GM21526 (cell line): ENCODE measurements around the gene PLEKHJ1.
"Not testable (repeated sequence)": the region's sequence is repeated elsewhere in the genome, so short reads cannot be mapped to it uniquely, and the experiment has no call there.

Source experiments
- ATAC-seq: cut with Tn5 transposase; IDR thresholded peaks from one replicate; pipeline ENCODE4 v1.9.1; 2021; ENCODE audit warnings: moderate library complexity; ENCODE audit not compliant: unreplicated experiment, low FRiP score

The PLEKHJ1 gene, protein sequence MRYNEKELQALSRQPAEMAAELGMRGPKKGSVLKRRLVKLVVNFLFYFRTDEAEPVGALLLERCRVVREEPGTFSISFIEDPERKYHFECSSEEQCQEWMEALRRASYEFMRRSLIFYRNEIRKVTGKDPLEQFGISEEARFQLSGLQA

DNA sequence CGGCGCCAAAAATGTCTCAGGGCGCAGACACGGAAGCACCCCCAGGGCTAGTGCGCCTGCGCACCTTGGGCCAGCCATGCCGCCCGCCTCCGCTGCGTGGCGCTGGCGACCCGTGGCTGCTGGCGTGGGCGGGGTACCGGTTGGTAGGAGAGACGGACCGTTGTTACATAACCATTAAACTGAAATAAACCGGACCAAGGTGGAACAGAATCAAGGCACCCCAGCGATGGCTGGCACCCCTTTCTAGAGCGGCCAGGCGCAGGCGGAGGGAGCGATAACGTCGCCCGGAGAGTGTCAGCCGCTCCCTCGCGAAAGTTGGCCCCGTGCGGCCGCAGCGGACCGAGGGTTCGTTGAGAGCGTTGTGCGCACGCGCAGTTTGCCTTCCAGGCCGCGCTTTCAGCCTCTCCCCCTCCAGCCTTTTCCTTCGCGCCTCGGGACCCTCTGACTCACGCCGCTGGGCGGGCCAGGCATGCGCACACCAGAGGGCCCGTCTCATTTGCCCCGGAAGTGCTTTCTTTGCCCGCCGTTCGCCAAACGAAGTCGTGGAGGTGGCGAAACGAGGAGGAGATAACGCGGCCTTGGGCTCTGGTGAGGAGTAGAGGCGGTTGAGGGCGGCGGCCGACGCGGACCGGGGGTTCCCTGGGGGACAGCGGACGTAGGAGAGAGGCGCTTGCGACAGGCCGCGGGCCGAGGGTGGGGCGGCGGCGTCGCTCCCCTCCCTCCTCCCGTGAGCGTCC lies at the start of gene PLEKHJ1, which contains the start of gene SF3A2:
Gene PLEKHJ1, minus strand, starts transcription at position 16 of the 737 bp plus-strand sequence. CDS start 81 bp downstream, outside the sequence.
Gene SF3A2, plus strand, starts transcription at position 511 of the 737 bp plus-strand sequence. CDS start 6,595 bp downstream, outside the sequence.
- ATAC-seq, result peak; percentile 57

- no peak for ATAC-seq
Measured at GRCh38 chr19:2283835-2284507, 47.8 kb upstream of the PLEKHJ1 start.

GRCh38 chr19:2282862-2283237 lies 46.7 kb upstream of the PLEKHJ1 start:
- ATAC-seq, result no peak

- no peak for ATAC-seq
Measured at GRCh38 chr19:2282062-2282861, 46.1 kb upstream of the PLEKHJ1 start, which contains the start of gene PEAK3. TSS of gene PEAK3 (minus strand) at chr19:2282175. CDS start at chr19:2280931, 1,244 bp downstream.

- not testable (repeated sequence) for ATAC-seq
Measured at GRCh38 chr19:2281265-2282061, 45.3 kb upstream of the PLEKHJ1 start.

DNA sequence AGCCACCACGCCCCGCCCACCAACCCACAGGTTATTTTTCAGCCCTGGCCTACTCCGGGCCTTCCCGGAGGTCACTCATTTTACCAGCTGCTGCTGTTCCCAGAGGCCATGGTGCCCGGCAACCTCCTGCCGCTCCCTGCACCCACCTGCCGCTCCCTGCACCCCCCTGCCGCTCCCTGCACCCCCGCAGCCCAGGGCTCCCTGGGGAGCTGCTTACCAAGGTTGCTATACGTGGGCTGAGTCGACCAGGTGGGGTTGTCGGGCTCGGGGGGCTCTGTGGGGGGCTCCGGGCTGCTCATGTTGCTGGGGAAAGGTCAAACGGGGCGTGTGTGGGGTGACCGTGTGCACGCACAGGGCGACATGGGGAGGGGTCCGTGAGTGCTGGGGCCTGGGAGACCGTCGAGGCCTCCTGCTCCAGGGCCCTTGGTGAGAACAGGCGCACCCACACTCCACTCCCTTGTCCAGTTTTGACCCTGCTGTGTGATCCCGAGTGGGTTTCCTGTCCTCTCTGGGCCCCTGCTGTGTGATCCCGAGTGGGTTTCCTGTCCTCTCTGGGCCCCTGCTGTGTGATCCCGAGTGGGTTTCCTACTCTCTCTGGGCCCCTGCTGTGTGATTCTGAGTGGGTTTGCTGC lies 44.6 kb upstream of the PLEKHJ1 start:
- ATAC-seq, result no peak

DNA sequence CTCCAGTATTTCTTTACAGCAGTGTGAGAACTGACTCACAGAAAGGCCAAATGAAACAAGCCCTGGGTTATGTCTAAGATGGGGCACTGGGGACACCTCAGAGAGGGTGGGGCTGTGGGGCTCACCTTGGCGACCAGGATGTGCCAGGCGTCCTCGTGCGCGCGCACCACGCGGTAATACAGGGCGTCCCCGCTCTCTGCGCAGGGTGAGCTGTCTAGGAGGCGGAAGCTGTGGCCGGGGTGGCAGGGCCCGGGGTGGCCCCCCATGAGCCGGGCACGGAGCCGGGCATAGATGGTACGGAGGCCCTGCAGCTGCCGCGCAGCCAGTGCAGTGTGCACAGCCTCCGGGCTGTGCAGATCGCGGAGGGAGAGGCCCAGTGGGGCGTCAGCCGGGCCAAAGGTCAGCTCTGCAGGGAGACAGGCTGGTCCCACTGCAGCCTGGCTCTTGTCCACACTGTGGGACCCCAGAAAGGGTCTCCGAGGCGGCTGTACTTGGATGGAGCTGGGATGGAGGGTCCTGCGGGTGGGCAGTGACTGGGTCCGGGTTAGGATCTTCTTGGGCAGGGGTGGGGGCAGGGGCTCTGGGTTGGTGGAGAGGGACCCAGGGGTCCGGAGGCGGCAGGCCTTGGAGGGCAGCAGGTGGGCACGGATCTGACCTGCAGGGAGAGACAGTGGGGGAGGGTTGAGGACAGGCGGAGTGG lies 42.5 kb upstream of the PLEKHJ1 start:
- no peak for ATAC-seq

DNA sequence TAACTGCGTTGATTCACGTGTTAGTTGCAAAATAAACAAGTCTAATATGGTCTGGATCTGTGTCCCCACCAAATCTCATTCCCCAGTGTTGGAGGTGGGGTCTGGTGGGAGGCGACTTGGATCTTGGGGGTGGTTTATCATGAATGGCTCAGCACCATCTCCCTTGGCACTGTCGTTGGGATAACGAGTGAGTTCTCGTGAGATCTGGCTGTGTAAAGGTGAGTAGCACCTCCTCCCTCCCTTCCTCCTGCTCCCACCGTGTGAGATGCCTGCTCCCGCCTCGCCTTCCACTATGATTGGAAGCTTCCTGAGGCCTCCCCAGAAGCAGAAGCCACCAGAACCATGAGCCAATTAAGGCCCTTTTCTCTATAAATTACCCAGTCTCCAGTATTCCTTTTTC lies 41.0 kb upstream of the PLEKHJ1 start:
- ATAC-seq, result no peak

- ATAC-seq, result no peak
Measured at GRCh38 chr19:2276429-2276986, 40.4 kb upstream of the PLEKHJ1 start.

DNA sequence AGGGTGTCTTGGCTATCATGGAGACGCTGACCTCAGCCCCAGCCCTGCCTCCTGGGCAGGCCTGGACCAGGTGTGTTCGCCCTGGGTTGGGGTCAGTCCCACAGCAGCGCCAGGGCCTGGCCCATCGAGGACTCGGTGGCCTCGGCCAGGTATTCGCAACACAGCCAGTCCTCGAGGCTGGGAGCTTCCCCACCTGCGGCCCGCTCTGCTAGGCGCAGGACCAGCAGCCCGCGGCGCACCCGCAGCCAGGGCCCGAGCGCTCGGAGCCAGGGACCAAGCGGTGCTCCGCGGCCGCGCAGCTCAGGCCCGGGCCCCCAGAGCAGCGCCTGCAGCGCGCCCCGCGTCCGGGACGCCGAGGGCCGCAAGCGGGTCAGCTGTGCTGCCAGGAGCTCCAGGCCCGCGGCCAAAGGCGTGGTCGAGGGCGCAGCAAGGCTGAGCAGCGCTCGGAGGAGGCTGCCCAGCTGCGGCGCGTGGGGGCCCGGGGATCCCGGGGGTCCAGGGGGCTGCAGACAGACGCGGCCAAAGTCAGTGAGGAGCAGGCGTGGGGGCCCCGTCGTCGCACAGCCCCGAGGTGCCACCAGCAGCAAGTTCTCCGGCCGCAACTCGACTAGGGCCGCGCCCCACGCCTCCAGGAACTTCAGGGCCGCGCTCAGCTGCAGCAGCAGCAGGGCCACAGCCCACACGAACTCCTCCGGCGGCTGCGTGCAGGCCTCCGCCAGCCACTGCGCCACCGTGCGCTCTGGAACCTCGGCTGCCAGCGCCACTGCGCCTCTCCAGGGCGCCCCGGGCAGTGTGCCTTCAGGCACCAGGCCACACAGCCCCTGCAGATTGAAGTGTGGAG lies 39.7 kb upstream of the PLEKHJ1 start:
- ATAC-seq, result no peak

DNA sequence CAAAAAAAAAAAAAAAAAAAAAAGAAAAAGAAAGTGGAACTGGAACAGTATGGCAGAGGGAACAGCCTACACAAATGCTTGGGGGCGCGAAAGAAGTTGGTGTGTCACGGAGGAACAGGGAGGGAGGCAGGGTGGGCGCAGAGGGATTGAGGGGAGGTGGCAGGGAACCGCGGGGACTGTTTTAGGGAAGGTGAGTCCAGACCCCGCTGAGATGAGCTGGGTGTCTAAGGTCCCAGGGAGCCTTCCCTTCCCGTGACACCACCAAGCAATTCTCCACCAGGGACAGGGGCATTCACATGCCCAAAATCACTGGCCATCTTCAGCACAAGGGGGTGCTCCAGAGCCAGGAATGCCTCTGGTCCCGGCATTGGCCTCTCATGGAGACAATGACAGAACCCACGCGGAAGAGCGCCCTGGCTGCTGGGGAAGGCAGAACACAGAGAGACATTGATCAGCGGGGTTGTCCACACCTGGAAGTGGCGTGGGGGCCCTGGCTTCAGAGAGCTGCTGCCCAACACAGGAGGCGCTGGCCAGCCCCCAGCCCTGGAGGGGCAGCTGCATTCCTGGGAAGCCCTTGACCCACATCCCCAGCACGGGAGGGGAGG lies 38.9 kb upstream of the PLEKHJ1 start:
- ATAC-seq, result no peak

- no peak for ATAC-seq
Measured at GRCh38 chr19:2274185-2274711, 38.1 kb upstream of the PLEKHJ1 start.

GRCh38 chr19:2273356-2274184 lies 37.4 kb upstream of the PLEKHJ1 start:
- ATAC-seq, result no peak

DNA sequence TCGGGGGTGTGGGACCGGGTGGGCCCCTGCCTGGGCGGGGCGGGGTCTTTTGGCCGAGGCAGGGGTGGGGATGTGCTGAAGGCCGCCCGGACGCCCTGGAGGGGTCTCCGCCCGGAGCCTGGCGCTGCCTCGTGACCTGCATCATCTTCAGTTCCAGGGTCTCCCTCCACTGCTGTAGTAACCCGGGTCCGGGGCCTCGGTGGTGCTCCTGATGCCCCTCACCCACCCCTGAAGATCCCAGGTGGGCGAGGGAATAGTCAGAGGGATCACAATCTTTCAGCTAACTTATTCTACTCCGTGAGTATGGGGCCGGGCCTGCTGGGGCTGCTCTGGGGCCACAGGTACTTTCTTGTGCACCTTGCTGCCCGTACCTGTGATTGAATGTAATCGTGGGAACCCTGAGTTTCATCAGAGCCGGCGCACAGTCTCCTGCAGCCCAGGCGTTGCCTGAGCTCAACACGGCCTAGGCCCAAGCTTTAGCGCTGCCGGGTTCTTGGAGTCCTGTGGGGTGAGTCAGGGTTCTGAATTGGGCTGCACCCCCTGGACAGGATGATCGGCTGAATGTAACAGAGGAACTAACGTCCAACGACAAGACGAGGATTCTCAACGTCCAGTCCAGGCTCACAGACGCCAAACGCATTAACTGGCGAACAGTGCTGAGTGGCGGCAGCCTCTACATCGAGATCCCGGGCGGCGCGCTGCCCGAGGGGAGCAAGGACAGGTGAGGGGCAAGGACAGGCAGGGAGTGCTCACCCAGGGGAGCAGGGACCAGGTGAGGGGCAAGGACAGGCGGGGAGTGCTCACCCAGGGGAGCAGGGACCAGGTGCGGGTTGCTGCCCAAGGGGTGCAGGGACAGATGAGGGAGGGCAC lies 35.3 kb upstream of the PLEKHJ1 start:
- no peak for ATAC-seq
